SKM-1 treated with dmso at 0.1 percent for 144 hours (cell line): ENCODE measurements around the gene HERC4.
"Not testable (repeated sequence)": the region's sequence is repeated elsewhere in the genome, so short reads cannot be mapped to it uniquely, and the experiment has no call there.

Experiments
- DNase-seq: peaks from one replicate; lab custom pipeline; 2025; ENCODE audit not compliant: unreplicated experiment; lab: John Stamatoyannopoulos, UW

Gene HERC4

GRCh38 chr10:67884313-67884841 lies 190.7 kb downstream of the HERC4 start, which contains the start of gene SIRT1:
Gene SIRT1 (plus strand): TSS chr10:67884656. CDS start chr10:67884722, 66 bp downstream.
- DNase-seq: peak; percentile 96

GRCh38 chr10:67883710-67884312 lies 191.3 kb downstream of the HERC4 start:
- peak; percentile 66 for DNase-seq

- DNase-seq: no peak
Observed at GRCh38 chr10:67878133-67878532, 196.9 kb downstream of the HERC4 start.

- DNase-seq: not testable (repeated sequence)
Observed at GRCh38 chr10:67877421-67877820, 197.7 kb downstream of the HERC4 start.

GRCh38 chr10:67875340-67876238 lies 199.5 kb downstream of the HERC4 start:
- no peak for DNase-seq
